ENCODE results near the gene CCR4.

DNA sequence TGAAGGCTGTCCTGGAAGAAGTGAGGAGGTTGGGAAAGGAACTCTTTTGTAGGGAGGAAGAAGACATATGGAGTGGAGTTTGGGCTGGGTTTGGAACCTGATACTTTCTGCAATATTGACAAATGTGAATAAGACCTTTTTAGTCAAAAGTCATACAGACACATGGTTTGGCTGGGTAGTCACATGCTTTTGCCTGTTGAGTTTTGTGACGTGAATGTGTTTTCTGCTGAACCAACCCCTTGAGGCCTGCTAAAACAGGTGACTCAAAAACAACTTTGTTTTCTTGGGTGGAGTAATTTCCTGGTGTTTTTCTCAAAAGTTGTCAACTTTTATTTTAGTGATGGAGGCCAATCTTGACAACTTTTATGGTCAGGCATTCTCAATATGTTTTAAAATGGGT is 39.4 kb upstream of the CCR4 start:
- TF ChIP-seq, protein P1, sequence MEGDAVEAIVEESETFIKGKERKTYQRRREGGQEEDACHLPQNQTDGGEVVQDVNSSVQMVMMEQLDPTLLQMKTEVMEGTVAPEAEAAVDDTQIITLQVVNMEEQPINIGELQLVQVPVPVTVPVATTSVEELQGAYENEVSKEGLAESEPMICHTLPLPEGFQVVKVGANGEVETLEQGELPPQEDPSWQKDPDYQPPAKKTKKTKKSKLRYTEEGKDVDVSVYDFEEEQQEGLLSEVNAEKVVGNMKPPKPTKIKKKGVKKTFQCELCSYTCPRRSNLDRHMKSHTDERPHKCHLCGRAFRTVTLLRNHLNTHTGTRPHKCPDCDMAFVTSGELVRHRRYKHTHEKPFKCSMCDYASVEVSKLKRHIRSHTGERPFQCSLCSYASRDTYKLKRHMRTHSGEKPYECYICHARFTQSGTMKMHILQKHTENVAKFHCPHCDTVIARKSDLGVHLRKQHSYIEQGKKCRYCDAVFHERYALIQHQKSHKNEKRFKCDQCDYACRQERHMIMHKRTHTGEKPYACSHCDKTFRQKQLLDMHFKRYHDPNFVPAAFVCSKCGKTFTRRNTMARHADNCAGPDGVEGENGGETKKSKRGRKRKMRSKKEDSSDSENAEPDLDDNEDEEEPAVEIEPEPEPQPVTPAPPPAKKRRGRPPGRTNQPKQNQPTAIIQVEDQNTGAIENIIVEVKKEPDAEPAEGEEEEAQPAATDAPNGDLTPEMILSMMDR (IDR thresholded peaks at IDR 0.05; ENCODE audit: control extremely low read depth in 1 of 3, insufficient read depth in 1 of 3, low read depth in 1 of 3, low read length in 3 of 3) = no peak
- TF ChIP-seq SAP30 (IDR thresholded peaks at IDR 0.05; ENCODE audit: insufficient read depth, insufficient replicate concordance, low read length) (no peak), ZNF274 (IDR thresholded peaks at IDR 0.05; ENCODE audit: borderline replicate concordance, extremely low read depth, low read length) (no peak), GABPA (IDR thresholded peaks at IDR 0.05; ENCODE audit: borderline replicate concordance, insufficient read depth, low read length) (no peak), EGR1 (IDR thresholded peaks at IDR 0.05; ENCODE audit: borderline replicate concordance, low read depth, low read length) (no peak), SUZ12 (IDR thresholded peaks at IDR 0.05; ENCODE audit: low read length) (no peak), JUND (IDR thresholded peaks at IDR 0.05; ENCODE audit: low read length) (no peak), SIX5 (IDR thresholded peaks at IDR 0.05; ENCODE audit: low read depth, low read length) (no peak), EZH2 (IDR thresholded peaks at IDR 0.05; ENCODE audit: low read depth, low read length, severe bottlenecking) (no peak), TAF1 (IDR thresholded peaks at IDR 0.05; ENCODE audit: low read depth, low read length) (no peak), POLR2A (IDR thresholded peaks at IDR 0.05; ENCODE audit: control extremely low read depth in 1 of 2, low read depth in 2 of 2, low read length in 2 of 2) (no peak), HDAC2 (IDR thresholded peaks at IDR 0.05; ENCODE audit: borderline replicate concordance in 1 of 2, low read depth in 2 of 2, low read length in 2 of 2) (no peak), POLR2AphosphoS5 (IDR thresholded peaks at IDR 0.05; ENCODE audit: low read depth, low read length) (no peak)
- TF ChIP-seq, protein P2, sequence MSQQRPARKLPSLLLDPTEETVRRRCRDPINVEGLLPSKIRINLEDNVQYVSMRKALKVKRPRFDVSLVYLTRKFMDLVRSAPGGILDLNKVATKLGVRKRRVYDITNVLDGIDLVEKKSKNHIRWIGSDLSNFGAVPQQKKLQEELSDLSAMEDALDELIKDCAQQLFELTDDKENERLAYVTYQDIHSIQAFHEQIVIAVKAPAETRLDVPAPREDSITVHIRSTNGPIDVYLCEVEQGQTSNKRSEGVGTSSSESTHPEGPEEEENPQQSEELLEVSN (IDR thresholded peaks at IDR 0.05) = no peak

All from H1 (cell line).